ENCODE data around the gene RDH12.

DNA sequence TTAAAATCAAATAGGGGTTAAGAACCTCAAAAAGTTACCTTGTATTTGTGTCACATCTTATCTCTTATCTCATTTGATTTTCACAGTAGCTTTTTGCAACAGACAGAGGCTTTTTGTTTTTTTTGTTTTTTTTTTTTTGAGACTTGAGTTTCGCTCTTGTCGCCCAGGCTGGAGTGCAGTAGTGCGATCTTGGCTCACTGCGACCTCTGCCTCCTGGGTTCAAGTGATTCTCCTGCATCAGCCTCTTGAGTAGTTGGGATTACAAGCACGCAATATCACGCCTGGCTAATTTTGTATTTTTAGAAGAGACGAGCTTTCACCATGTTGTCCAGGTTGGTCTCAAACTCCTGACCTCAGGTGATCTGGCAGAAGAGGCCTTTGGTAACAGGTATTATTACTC, 25.7 kb downstream of the RDH12 start:
- TF ChIP-seq, protein P1, sequence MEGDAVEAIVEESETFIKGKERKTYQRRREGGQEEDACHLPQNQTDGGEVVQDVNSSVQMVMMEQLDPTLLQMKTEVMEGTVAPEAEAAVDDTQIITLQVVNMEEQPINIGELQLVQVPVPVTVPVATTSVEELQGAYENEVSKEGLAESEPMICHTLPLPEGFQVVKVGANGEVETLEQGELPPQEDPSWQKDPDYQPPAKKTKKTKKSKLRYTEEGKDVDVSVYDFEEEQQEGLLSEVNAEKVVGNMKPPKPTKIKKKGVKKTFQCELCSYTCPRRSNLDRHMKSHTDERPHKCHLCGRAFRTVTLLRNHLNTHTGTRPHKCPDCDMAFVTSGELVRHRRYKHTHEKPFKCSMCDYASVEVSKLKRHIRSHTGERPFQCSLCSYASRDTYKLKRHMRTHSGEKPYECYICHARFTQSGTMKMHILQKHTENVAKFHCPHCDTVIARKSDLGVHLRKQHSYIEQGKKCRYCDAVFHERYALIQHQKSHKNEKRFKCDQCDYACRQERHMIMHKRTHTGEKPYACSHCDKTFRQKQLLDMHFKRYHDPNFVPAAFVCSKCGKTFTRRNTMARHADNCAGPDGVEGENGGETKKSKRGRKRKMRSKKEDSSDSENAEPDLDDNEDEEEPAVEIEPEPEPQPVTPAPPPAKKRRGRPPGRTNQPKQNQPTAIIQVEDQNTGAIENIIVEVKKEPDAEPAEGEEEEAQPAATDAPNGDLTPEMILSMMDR (conservative IDR thresholded peaks at IDR 0.05 in 1 of 2, IDR thresholded peaks at IDR 0.05 in 1 of 2; ENCODE audit: low read depth in 1 of 2, low read length in 2 of 2) = no peak
- TF ChIP-seq EZH2 (IDR thresholded peaks at IDR 0.05; ENCODE audit: low read length, missing control alignments) = no peak
